ENCODE data around the gene ABCG2.
"Not testable (repeated sequence)": the region's sequence is repeated elsewhere in the genome, so short reads cannot be mapped to it uniquely, and the experiment has no call there.

ABCG2 gene

DNA sequence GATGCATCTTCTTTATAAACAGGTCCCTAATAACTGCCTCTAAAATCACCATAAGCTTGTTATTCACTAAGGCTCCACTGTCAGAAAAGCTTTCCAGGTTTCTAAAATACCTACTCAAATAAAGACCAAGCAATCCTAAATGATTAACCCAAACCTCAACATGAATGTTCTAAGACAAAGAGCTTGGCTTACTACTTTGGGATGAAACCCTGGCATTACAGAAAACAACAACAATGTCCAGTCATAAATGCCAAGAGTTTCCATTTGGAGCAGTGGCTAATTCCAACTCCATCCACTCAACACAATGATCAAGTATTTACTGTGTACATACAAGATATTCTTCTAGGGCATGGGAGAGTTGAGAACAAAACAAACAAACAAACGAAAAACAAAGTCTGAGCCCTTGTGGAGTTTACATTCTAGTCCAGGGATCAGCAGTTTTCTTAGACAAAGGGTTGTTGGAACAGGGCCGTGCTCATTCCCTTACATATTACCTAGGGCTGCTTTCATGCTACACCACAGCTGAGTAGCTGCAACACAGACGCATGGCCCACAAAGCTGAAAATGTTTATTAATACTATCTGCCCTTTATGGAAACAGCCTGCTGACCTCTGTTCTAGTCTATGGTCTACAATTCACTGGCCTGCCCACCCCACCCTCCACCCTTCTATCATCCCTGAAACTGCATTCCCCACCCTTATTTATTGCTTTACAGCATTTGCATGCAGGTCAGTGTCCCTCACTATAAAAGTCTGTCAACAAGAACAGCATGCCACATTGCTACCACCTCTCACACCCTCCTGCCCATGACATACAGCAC lies 23.7 kb downstream of the ABCG2 start:
- H3K79me2 ChIP-seq (ENCODE audit: low read length): no peaks in the 10 kb centered on the region
- no peak overlapping the region for H3K4me2 ChIP-seq (ENCODE audit: low read length)
- no peak overlapping the region for H3K27ac ChIP-seq (ENCODE audit: low read length)
- H3K4me1 ChIP-seq (ENCODE audit: low read length): peaks cover 18% of the 10 kb centered on the region
- no peaks in the 10 kb centered on the region for H3K9me3 ChIP-seq (ENCODE audit: insufficient read depth, low read length)
- H2AFZ ChIP-seq (ENCODE audit: low read depth, low read length): no peak overlapping the region
- no peaks in the 10 kb centered on the region for H3K27me3 ChIP-seq (ENCODE audit: low read depth, low read length)
- TF ChIP-seq EZH2phosphoT487 (IDR thresholded peaks at IDR 0.05; ENCODE audit: low read depth): no peak
- TF ChIP-seq, protein P1, sequence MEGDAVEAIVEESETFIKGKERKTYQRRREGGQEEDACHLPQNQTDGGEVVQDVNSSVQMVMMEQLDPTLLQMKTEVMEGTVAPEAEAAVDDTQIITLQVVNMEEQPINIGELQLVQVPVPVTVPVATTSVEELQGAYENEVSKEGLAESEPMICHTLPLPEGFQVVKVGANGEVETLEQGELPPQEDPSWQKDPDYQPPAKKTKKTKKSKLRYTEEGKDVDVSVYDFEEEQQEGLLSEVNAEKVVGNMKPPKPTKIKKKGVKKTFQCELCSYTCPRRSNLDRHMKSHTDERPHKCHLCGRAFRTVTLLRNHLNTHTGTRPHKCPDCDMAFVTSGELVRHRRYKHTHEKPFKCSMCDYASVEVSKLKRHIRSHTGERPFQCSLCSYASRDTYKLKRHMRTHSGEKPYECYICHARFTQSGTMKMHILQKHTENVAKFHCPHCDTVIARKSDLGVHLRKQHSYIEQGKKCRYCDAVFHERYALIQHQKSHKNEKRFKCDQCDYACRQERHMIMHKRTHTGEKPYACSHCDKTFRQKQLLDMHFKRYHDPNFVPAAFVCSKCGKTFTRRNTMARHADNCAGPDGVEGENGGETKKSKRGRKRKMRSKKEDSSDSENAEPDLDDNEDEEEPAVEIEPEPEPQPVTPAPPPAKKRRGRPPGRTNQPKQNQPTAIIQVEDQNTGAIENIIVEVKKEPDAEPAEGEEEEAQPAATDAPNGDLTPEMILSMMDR (IDR thresholded peaks at IDR 0.05; ENCODE audit: low read depth, low read length): no peak
- no peak overlapping the region for H3K4me3 ChIP-seq (ENCODE audit: low read length)
- H3K36me3 ChIP-seq (replicated peaks; ENCODE audit: low read depth, low read length): peaks cover 9% of the 10 kb centered on the region
- H3K9ac ChIP-seq (ENCODE audit: low read length): no peak overlapping the region
- H4K20me1 ChIP-seq (ENCODE audit: insufficient read depth, low read length): no peaks in the 10 kb centered on the region

DNA sequence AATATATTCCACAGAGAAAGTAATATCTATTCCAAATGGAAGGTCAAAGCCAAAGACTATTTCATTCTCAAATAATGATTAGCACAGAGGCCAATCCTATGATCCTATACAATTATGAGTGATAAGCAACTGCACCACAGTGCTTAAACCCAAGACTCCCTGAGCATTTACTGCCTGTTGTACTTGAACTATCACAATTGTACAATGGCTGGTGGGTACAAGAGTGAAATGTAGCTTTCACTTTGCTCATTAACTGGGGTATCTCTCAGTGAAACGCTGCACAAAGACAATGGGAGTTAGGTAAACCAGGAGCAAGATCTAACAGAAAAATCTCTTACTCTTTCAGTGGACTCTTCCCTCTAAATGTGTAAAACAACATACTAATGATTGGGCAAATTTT lies 24.3 kb downstream of the ABCG2 start:
- Histone ChIP-seq H2AFZ (ENCODE audit: low read depth, low read length) (no peak overlapping the region), H3K36me3 (replicated peaks; ENCODE audit: low read depth, low read length) (peaks cover 13% of the 10 kb centered on the region), H3K27ac (ENCODE audit: low read length) (no peak overlapping the region), H3K4me3 (ENCODE audit: low read length) (no peak overlapping the region), H3K9ac (ENCODE audit: low read length) (no peak overlapping the region), H3K9me3 (ENCODE audit: insufficient read depth, low read length) (no peaks in the 10 kb centered on the region), H3K4me2 (ENCODE audit: low read length) (no peak overlapping the region), H3K4me1 (ENCODE audit: low read length) (peaks cover 21% of the 10 kb centered on the region), H4K20me1 (ENCODE audit: insufficient read depth, low read length) (no peaks in the 10 kb centered on the region), H3K79me2 (ENCODE audit: low read length) (no peaks in the 10 kb centered on the region), H3K27me3 (ENCODE audit: low read depth, low read length) (no peaks in the 10 kb centered on the region)
- TF ChIP-seq EZH2phosphoT487 (IDR thresholded peaks at IDR 0.05; ENCODE audit: low read depth): no peak
- TF ChIP-seq, protein P1 (IDR thresholded peaks at IDR 0.05; ENCODE audit: low read depth, low read length): no peak

DNA sequence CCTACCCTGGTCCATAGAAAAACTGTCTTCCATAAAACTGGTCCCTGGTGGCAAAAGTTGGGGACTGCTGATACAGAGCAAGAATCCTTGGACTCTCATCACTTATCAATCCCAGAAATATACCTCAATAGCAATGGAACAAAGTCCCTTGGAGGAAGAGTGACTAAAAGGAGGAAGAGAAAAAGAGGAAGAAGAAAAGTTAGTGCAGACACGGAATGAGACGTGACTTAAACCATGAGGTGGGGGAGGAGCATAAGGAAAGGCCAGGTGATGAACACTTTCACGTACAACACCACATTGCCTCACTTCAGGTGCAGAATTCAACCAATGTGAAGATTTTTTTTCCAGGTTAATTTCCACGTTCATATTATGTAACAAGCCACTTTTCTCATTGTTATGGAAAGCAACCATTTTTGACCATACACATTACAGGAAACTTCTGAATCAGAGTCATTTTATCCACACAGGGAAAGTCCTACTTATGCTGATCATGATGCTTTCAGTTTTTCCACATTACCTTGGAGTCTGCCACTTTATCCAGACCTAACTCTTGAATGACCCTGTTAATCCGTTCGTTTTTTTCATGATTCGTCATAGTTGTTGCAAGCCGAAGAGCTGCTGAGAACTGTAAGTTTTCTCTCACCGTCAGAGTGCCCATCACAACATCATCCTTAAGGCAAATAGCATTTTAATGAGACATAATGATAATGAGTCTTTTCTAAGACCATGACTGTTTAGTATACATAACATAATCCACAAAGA lies 27.7 kb downstream of the ABCG2 start:
- Histone ChIP-seq H2AFZ (ENCODE audit: low read depth, low read length) (no peak overlapping the region), H3K27me3 (ENCODE audit: low read depth, low read length) (no peaks in the 10 kb centered on the region), H3K4me1 (ENCODE audit: low read length) (peaks cover 21% of the 10 kb centered on the region), H3K9ac (ENCODE audit: low read length) (no peak overlapping the region), H3K9me3 (ENCODE audit: insufficient read depth, low read length) (no peaks in the 10 kb centered on the region), H4K20me1 (ENCODE audit: insufficient read depth, low read length) (no peaks in the 10 kb centered on the region), H3K27ac (ENCODE audit: low read length) (no peak overlapping the region), H3K4me3 (ENCODE audit: low read length) (peak overlapping the region; percentile 10; the same call in 1 of the 2 replicates), H3K79me2 (ENCODE audit: low read length) (no peaks in the 10 kb centered on the region), H3K4me2 (ENCODE audit: low read length) (peak overlapping the region; percentile 44), H3K36me3 (replicated peaks; ENCODE audit: low read depth, low read length) (peaks cover 13% of the 10 kb centered on the region)
- TF ChIP-seq, protein P1 (IDR thresholded peaks at IDR 0.05; ENCODE audit: low read depth, low read length): no peak
- TF ChIP-seq EZH2phosphoT487 (IDR thresholded peaks at IDR 0.05; ENCODE audit: low read depth): no peak

DNA sequence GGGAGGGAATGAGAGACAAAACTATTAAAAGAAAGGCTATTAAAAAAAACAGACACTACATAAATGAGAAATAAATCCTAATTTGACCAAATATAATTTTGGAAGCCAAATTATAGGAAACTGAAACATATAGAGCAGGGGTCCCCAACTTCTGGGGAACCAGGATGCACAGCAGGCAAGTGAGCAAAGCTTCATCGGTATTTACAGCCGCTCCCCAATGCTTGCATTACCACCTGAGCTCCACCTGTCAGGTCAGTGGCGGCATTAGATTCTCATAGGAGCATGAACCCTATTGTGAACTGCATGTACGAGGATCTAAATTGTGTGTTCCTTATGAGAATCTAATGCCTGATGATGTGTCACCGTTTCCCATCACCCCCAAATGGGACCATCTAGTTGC lies 28.4 kb downstream of the ABCG2 start:
- Histone ChIP-seq H2AFZ (ENCODE audit: low read depth, low read length) (no peak overlapping the region), H3K4me2 (ENCODE audit: low read length) (peak overlapping the region; percentile 5; the same call in 1 of the 2 replicates), H3K4me3 (ENCODE audit: low read length) (no peak overlapping the region), H3K27ac (ENCODE audit: low read length) (no peak overlapping the region), H3K36me3 (replicated peaks; ENCODE audit: low read depth, low read length) (peaks cover 13% of the 10 kb centered on the region), H3K9ac (ENCODE audit: low read length) (no peak overlapping the region), H3K27me3 (ENCODE audit: low read depth, low read length) (no peaks in the 10 kb centered on the region), H3K79me2 (ENCODE audit: low read length) (no peaks in the 10 kb centered on the region), H3K4me1 (ENCODE audit: low read length) (peaks cover 21% of the 10 kb centered on the region), H3K9me3 (ENCODE audit: insufficient read depth, low read length) (no peaks in the 10 kb centered on the region), H4K20me1 (ENCODE audit: insufficient read depth, low read length) (no peaks in the 10 kb centered on the region)
- TF ChIP-seq, protein P1 (IDR thresholded peaks at IDR 0.05; ENCODE audit: low read depth, low read length): no peak
- no peak for TF ChIP-seq EZH2phosphoT487 (IDR thresholded peaks at IDR 0.05; ENCODE audit: low read depth)

DNA sequence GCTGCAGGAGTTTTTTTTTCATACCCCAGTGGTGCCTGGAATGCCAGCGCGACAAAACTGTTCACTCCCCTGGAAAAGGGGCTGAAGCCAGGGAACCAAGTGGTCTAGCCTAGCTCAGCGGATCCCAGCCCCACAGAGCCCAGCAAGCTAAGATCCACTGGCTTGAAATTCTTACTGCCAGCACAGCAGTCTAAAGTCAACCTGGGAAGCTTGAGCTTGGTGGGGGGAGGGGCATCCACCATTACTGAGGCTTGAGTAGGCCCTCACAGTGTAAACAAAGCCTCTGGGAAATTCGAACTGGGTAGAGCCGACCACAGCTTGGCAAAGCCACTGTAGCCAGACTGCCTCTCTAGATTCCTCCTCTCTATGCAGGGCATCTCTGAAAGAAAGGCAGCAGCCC lies 36.2 kb downstream of the ABCG2 start:
- not testable (repeated sequence) for H3K4me2 ChIP-seq (ENCODE audit: low read length); H3K79me2 ChIP-seq (ENCODE audit: low read length); H4K20me1 ChIP-seq (ENCODE audit: insufficient read depth, low read length); H3K4me1 ChIP-seq (ENCODE audit: low read length); H2AFZ ChIP-seq (ENCODE audit: low read depth, low read length); H3K27ac ChIP-seq (ENCODE audit: low read length); H3K9me3 ChIP-seq (ENCODE audit: insufficient read depth, low read length); H3K4me3 ChIP-seq (ENCODE audit: low read length); H3K27me3 ChIP-seq (ENCODE audit: low read depth, low read length); H3K9ac ChIP-seq (ENCODE audit: low read length)
- peaks cover 19% of the 10 kb centered on the region for H3K36me3 ChIP-seq (replicated peaks; ENCODE audit: low read depth, low read length)

All from OCI-LY3 (cell line).